ENCODE measurements around the gene MUCL3.
"Not testable (repeated sequence)": the region's sequence is repeated elsewhere in the genome, so short reads cannot be mapped to it uniquely, and the experiment has no call there.

MUCL3 gene, protein sequence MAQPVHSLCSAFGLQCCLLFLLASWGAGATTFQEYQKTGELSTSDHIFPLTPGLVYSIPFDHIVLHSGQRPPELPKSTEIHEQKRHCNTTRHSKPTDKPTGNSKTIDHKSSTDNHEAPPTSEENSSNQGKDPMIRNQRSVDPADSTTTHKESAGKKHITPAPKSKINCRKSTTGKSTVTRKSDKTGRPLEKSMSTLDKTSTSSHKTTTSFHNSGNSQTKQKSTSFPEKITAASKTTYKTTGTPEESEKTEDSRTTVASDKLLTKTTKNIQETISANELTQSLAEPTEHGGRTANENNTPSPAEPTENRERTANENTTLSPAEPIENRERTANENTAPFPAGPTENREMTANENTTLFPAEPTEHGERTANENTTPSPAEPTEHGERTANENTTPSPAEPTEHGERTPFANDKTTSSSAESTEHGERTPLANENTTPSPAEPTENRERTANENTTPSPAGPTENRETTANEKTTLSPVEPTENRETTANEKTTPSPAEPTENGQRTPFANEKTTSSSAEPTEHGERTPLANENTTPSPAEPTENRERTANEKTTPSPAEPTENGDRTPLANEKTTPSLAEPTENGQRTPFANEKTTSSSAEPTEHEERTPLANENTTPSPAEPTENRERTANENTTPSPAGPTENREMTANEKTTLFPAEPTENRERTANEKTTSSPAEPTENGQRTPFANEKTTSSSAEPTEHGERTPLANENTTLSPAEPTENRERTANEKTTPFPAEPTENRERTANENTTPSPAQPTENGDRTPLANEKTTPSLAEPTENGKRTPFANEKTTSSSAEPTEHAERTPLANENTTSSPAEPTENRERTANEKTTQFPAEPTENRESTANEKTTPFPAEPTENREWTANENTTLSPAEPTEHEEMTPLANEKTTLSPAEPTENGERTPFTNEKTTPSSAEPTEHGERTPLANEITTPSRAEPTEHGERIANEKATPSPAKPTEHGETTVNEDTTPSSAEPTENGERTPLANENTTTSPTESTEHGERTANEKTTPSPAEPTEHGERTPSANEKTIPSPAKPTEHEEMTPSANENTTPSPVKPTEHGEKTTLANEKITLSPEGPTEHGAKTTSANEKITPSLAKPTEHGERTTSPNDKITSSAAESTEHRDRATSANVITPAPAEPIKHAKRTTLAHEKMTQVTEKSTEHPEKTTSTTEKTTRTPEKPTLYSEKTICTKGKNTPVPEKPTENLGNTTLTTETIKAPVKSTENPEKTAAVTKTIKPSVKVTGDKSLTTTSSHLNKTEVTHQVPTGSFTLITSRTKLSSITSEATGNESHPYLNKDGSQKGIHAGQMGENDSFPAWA (N-terminal part only)

DNA sequence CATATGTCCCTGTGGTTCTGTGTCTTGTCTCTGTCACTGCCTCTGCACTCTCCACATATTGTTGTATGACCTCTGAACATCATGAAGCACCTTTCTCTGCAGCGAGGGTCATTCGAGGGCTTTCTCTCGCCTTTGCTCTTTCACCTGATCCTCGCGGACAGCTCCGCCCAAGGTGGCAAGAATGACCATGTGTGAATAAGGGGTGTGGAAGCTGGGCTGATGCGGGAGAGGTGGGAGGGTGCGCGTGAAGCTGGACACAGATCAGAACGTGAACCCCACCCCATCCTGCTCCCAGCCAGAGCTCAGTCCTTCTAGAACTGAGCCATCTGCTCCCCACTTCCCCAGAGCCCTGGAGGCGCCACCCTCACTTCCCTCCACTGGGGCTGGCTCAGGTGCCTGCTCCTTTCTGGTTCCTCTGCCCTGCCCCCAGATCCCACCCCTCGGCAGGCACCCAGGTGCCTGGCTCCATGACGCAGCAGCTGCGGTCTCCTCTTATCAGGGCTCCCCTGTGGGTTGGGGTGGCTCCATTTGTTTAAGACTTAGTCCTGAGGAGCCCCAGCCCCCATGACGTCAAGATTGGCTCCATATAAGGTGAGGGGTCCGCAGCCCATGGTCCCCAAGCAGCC is at the start of gene MUCL3:
Gene MUCL3 (plus strand): TSS at position 613 of the 626 bp plus-strand sequence. CDS start 27 bp downstream, outside the sequence.
- no peak for DNase-seq

DNA sequence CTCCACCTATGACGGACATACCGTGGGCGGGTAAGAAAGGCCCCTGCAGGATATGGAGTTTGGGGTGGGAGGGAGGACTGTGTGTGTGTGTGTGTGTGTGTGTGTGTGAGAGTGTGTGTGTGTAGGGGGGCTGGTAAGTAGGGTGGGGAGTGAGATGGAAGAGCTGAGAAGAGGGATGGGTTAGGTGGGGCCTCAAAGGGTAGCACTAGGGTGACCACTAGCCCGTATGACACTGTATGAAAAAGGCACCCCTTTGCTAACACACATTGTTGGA is 49.4 kb upstream of the MUCL3 start:
- DNase-seq = no peak

DNA sequence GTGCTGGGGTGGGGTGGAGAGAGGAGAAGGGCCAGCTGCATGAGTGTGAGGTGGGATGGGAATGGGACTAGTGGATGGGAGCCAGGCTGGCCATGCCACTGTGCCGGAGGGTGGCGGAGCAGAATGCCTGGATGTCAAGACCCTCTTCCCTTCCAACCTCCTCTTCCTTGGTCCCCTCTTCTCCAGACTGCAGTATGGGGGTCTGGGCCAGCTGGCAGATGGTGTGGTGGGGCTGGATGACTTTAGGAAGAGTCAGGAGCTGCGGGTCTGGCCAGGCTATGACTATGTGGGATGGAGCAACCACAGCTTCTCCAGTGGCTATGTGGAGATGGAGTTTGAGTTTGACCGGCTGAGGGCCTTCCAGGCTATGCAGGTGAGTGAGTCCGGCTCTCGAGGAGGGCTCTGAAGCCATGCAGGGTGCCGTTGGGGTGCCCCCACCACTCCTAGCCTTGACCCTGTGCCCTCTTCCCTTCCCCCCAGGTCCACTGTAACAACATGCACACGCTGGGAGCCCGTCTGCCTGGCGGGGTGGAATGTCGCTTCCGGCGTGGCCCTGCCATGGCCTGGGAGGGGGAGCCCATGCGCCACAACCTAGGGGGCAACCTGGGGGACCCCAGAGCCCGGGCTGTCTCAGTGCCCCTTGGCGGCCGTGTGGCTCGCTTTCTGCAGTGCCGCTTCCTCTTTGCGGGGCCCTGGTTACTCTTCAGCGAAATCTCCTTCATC is 48.8 kb upstream of the MUCL3 start:
- DNase-seq = no peak

DNA sequence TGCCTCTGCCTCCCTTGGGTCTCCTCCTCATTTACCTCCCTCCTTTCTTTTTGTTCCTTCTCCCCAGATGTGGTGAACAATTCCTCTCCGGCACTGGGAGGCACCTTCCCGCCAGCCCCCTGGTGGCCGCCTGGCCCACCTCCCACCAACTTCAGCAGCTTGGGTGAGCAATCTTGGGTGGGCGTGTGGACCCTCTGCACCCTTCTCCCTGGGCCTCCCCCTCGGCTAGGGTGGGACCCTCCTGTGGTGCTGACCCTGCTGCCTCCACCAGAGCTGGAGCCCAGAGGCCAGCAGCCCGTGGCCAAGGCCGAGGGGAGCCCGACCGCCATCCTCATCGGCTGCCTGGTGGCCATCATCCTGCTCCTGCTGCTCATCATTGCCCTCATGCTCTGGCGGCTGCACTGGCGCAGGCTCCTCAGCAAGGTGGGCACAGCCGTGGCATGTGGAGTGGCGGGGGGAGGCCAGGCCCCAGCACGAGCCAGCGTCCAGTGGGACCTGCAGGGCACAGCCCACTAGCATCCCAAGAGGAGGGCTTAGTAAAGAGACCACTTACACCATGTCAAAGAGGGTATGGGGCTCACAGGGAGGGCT is 47.7 kb upstream of the MUCL3 start:
- no peak for DNase-seq

DNA sequence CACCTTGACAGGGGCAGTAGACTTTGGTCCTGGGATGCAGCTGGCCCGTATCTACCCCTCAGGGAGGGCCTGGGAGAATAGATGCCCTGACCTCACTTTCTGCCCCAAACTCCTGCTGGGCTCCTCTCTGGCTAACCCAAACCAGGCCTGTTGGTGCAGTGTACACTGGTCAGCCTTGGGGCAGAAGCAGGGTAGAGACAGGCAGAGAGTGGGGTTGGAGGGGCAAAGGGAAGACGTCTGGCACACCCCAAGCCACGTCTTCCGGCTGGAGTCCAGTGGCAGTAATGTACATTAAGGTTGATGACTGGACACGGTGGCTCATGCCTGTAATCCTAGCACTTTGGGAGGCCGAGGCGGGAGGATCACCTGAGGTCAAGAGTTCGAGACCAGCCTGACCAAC is 47.1 kb upstream of the MUCL3 start:
- no peak for DNase-seq

DNA sequence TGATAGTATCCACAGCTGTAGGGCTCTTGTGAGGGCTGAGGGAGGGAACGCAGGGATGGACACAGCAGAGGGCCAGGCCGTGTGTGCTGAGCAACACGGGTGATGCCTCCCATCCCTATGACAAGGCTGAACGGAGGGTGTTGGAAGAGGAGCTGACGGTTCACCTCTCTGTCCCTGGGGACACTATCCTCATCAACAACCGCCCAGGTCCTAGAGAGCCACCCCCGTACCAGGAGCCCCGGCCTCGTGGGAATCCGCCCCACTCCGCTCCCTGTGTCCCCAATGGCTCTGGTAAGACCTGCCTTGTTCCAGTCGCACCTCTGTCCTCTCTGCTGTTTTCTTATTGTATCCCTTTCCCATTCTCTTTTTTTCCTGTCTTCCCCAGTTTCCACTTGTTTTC is 46.4 kb upstream of the MUCL3 start:
- no peak for DNase-seq

DNA sequence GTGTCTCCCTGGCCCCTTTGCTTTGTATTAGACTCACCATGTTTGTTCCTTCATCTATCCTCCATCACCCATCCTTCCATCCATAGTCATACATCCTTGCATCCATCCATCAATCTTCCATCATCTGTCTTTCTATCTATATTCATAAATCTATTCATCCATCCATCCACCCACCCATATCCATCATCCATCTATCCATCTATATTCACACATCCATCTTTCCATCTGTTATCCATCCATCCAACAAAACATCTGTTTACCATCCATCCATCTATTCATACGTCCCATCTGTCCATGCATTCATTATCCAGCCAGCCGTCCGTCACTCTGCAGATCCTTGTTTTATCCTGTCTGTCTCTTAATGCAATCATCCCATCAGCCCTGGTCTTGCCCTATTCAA is 45.8 kb upstream of the MUCL3 start:
- no peak for DNase-seq

DNA sequence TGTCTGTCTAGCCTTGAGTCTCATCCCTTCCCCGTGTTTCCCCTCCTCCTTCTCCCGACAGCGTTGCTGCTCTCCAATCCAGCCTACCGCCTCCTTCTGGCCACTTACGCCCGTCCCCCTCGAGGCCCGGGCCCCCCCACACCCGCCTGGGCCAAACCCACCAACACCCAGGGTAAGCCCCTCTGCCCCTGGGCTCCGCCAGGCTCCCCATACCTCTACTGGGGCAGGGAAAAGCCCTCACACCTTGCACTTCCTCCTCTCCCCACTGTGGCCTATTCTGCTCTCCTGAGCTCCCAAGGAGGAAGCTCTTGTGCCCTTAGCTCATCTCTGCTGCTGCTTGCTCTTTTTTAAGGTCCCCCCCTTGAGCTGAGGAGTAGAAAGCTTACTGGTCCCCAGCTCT is 45.4 kb upstream of the MUCL3 start:
- DNase-seq = no peak

DNA sequence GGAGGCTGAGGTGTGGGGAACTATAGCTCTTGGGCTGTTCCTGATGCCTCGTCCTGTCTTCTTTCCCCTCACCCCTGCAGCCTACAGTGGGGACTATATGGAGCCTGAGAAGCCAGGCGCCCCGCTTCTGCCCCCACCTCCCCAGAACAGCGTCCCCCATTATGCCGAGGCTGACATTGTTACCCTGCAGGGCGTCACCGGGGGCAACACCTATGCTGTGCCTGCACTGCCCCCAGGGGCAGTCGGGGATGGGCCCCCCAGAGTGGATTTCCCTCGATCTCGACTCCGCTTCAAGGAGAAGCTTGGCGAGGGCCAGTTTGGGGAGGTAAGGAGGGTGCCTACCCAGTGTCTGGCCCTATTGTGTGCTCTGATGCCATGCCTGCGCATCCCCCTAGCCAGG is 44.2 kb upstream of the MUCL3 start:
- no peak for DNase-seq

DNA sequence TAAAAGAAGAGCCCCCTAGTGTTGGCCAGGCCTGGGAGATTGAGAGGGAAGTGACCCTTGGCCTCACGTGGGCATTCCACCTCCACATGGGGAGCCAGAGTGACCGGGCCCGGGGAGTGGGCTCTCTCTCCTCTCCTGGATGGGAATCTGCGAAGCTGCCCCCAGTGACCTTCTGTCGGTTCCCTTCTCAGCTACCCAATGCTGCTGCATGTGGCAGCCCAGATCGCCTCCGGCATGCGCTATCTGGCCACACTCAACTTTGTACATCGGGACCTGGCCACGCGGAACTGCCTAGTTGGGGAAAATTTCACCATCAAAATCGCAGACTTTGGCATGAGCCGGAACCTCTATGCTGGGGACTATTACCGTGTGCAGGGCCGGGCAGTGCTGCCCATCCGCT is 42.9 kb upstream of the MUCL3 start:
- no peak for DNase-seq

DNA sequence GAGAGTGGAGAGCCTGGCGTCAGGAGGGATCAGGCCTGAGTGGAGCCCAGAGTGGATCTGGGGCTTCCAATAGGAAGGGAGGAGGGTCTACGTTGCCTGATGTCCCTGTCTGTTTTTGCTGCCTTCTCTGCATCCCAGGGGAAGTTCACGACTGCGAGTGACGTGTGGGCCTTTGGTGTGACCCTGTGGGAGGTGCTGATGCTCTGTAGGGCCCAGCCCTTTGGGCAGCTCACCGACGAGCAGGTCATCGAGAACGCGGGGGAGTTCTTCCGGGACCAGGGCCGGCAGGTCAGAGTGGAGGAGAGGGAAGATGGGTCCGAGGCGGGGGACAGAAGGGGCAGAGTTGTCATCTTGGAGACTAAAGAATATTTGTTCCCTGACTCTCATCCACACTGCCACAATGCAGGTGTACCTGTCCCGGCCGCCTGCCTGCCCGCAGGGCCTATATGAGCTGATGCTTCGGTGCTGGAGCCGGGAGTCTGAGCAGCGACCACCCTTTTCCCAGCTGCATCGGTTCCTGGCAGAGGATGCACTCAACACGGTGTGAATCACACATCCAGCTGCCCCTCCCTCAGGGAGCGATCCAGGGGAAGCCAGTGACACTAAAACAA is 41.9 kb upstream of the MUCL3 start:
- DNase-seq = no peak

DNA sequence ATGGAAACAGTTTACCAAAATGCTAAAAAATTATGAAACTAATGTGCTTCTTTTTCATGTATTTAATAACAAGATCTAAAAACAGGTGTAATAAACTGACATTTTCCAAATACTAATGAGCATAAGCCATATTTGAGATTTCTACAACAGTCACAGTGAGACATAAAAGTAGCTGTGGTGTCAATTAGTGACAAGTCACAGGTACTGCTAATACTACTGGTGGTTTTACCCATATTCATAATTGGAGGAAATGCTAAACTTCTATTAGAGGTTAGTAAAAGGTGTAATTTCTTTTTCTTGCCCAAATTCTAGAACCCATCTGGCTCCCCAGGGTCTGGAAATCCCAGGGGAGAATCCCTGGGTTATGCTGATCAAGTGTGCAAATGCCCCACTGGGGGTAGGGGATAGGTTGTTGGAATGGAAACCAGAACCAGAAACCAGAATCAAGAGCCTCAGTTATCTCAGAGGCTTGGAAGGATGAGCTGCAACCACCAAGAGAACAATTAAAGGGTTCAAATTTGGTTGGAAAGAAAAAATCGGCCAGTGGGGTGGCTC is 39.8 kb upstream of the MUCL3 start:
- DNase-seq = no peak

DNA sequence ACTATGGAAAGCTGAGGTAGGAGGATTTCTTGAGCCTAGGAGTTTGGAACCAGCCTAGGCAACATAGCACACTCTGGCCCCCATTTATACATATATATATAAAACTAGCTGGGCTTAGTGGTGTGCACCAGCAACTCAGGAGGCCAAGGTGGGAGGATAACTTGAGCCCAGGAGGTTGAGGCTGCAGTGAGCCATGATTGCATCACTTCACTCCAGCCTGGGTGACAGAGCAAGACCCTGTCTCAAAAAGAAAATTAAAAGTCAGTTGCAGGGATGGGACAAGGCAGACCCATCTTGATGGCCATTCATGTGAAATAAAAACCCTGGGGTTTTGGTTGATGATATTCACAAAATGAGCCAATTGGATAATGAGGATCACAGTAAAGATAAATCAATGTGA is 39.3 kb upstream of the MUCL3 start:
- DNase-seq = no peak

DNA sequence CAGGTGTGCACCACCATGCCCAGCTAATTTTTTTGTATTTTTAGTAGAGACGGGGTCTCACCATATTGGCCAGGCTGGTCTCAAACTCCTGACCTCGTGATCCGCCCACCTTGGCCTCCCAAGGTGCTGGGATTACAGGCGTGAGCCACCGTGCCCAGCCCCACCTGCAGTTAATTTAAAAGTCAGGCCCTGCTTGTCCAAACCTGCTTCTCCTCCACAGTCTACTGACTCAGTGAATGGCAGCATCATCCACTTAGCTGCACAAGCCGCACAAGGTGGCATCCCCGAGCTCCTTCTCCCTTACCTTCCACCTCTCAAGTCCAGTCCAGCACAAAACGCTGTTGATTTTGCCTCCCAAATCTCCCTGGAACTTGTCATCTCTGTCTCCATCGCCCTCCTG is 38.6 kb upstream of the MUCL3 start:
- not testable (repeated sequence) for DNase-seq

DNA sequence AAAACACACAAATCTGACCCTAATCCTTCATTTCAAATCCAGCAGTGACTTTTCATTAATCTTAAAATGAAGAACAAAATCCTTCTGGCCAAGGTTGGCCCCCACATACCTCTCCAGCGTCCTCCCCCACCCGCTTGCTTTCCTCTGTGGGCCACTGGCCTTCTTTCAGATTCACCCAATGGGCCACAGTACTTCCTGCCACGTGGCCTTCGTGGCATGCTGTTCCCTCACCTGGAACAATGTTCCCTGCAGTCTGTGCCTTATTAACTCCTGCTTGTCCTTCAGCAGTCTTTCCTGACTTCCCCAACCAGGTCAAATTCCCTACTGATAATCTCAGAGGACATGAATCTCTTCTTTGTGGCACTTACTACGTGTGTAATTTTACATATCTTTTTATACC is 38.1 kb upstream of the MUCL3 start:
- DNase-seq = no peak

DNA sequence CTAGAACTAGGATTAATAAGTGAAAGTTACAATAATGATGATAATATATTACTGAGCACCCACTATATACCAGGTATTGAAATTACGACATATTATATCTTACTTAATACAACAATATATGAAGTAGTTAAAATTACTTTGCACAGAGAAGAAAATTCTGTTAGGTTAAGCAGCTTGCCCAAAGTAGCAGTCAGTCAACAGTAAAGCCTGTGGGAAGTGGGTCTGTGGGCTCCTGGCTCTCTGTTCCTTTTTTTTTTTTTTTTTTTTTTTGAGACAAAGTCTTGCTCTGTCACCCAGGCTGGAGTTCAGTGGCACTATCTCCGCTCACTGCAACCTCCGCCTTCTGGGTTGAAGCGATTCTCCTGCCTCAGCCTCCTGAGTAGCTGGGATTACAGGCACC is 37.5 kb upstream of the MUCL3 start:
- DNase-seq = no peak

DNA sequence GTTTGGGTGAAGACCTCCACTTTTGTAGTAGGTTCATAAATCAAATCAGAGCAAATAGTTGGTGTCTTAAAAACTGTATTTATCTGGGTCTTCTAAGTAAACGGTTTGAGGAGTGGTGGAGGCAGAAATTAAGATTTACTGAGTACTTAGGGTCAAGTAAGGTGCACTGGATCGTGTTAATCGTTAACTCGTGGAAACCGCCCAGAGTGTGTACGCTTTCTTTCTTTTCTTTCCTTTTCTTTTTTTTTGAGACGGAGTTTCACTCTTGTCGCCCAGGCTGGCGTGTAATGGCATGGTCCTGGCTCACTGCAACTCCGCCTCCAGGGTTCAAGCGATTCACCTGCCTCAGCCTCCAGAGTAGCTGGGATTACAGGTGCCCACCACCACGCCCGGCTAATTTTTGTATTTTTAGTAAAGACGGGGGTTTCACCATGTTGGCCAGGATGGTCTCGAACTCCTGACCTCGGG is 33.4 kb upstream of the MUCL3 start:
- not testable (repeated sequence) for DNase-seq

DNA sequence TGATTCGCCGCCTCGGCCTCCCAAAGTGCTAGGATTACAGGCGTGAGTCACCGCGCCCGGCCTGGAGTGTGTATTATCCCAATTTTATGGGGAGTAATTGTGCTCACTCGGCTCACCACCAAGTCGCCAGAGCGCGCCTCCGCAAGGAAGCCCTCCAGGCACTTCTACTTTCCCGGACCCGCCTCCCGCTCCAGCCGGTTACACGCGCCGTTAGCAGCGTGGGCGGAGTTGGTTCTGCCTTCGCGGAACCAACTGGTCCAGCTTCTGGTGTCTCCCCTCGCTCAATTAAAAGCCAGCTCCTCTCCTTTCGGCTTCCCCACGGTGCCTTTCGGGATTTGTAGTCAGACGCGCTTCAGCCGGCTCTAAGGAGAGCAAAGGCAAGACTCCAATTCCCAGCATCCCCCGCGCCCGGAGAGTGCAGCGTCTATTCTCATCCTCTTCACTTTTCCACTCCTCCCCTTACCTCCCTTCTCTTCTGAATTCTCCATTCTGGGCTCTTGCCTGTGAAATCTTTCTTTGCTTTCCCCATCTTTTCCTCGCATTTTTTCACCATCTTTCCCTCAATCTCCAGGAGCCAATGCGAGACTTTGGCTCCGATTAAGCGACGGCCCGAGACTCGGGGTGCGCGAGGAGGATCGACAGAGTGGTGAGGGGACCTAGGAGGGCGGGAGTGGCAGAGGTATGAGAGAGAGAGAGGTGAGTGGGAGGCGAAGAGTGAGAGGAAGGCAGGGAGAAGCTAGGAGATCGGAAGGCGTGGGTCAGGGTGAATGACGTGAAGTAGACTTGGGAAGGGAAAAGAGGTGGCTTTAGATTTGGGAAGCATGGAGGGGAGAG is 32.8 kb upstream of the MUCL3 start, which contains the start of gene GTF2H4:
Gene GTF2H4 (plus strand): TSS at position 450 of the 834 bp plus-strand sequence.
- DNase-seq = peak; percentile 97 to 98

DNA sequence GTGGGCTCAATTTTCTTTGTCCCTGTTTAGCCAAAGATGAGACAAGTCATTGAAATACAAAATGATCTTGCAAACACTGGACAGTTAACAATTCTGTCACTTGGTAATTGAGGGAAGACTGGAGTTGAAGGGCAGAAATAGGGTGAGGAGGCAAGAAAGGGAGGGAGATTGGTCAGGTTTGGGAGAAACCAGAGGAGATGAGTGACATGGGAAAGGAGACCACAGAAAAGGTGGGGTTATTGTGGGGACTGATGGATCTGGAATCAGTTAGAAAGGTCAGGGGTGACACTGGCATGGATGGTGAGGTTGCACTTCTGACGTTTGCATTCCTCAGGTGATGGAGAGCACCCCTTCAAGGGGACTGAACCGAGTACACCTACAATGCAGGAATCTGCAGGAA is 32.1 kb upstream of the MUCL3 start:
- DNase-seq = no peak

DNA sequence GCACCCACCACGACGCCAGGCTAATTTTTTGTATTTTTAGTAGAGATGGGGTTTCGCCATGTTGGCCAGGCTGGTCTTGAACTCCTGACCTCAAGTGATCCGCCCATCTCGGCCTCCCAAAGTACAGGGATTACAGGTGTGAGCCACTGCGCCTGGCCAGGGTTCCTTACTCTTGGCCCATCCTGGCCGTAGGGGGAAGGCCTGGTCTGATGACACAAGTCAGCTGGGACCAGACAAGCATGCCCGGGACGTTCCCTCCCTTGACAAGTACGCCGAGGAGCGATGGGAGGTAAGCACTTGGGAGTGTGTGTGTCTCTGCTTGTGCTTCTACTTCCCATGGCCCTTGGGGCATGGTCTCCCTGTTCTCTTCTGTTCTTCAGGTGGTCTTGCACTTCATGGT is 30.3 kb upstream of the MUCL3 start:
- not testable (repeated sequence) for DNase-seq
